Epithelial cell of proximal tubule (primary cell): Measurements from ENCODE around the gene SOAT2. TPM values are rescaled to one million over a fixed set of nuclear protein-coding genes. Genes with fewer than 3 reads are reported as not detected.

Source experiments
- DNase-seq: peaks from one replicate; pipeline ENCODE4 v3.0.0-alpha.2; 2011; ENCODE audit warnings: low read depth
- H3K4me3 ChIP-seq: 2 replicates; pipeline ENCODE4 v1.5.1; 2011; ENCODE audit warnings: low read depth, mild to moderate bottlenecking, low read length
- CTCF ChIP-seq: conservative IDR thresholded peaks from 2 replicates; pipeline ENCODE4 v1.5.1; 2012; ENCODE audit warnings: low read depth, mild to moderate bottlenecking, low read length
- total RNA-seq: library from RNA; depleted of rRNA; stranded (reverse); fragments of >200 nt; gene quantifications from 2 replicates; pipeline ENCODE4 v1.2.3, GENCODE V29; 2015

The SOAT2 gene
- total RNA-seq, 1 donor from 2014 or later, result not detected

- no peak overlapping the region for H3K4me3 ChIP-seq
- TF ChIP-seq CTCF, result no peak
- no peak for DNase-seq
Measured at GRCh38 chr12:53077030-53077429, 26.3 kb upstream of the SOAT2 start.

- DNase-seq, result no peak
- TF ChIP-seq CTCF, result no peak
Measured at GRCh38 chr12:53078425-53079225, 24.7 kb upstream of the SOAT2 start.

GRCh38 chr12:53079226-53080117 lies 23.8 kb upstream of the SOAT2 start, which contains the start of gene SPRYD3:
Gene SPRYD3 (minus strand): TSS chr12:53079390. CDS start chr12:53079333, 57 bp downstream.
- TF ChIP-seq CTCF, result no peak
- H3K4me3 ChIP-seq, result peak within 1 kb of the TSS; percentile 84
- peak; percentile 49 for DNase-seq

More at GRCh38 chr12:53078425-53079225, 24.7 kb upstream of the SOAT2 start:
- H3K4me3 ChIP-seq, result peak overlapping the region; percentile 84

GRCh38 chr12:53082637-53083175 lies 20.6 kb upstream of the SOAT2 start:
- no peak overlapping the region for H3K4me3 ChIP-seq
- DNase-seq, result no peak
- no peak for TF ChIP-seq CTCF

GRCh38 chr12:53086361-53086760 lies 16.9 kb upstream of the SOAT2 start:
- TF ChIP-seq CTCF, result no peak
- no peak overlapping the region for H3K4me3 ChIP-seq
- DNase-seq, result no peak

GRCh38 chr12:53090105-53090504 lies 13.2 kb upstream of the SOAT2 start:
- DNase-seq, result no peak
- H3K4me3 ChIP-seq, result no peak overlapping the region
- TF ChIP-seq CTCF, result no peak
